Measurements from ENCODE around the gene COL11A2.

Gene COL11A2

DNA sequence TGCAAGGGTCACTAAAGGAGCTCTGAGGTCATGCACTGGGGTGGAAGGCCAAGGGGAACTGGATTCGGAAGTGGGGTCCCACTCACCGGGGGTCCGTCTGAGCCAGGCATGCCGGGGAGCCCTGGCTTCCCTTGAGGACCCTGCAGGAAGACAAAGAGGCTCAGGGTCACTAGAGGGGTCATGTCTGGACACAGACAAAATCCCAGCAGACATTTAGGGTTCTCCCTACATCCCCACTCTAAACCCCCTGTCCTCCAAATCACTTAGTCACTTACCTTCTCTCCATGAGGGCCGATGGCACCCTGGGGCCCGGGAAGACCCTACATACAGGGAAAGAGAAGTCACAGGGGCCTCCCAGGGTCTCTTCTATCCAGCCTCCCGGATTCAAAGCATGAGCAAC is 15.4 kb downstream of the COL11A2 start:
- no peaks in the 10 kb centered on the region for H3K36me3 ChIP-seq (ENCODE audit: control insufficient read depth, insufficient read depth, low read length)
- no peaks in the 10 kb centered on the region for H3K9me3 ChIP-seq (ENCODE audit: control insufficient read depth, insufficient read depth, low read depth, low read length)
- H3K27ac ChIP-seq (ENCODE audit: low read depth, low read length): no peak overlapping the region
- H3K4me1 ChIP-seq (ENCODE audit: control insufficient read depth, insufficient read depth, low read length): no peaks in the 10 kb centered on the region
- H3K9ac ChIP-seq (ENCODE audit: low read length): no peak overlapping the region
- H3K27me3 ChIP-seq (ENCODE audit: control insufficient read depth, insufficient read depth, low read length): peaks cover 9% of the 10 kb centered on the region; the same call in 1 of the 2 replicates
- no peak overlapping the region for H3K4me3 ChIP-seq (ENCODE audit: low read depth, low read length)

DNA sequence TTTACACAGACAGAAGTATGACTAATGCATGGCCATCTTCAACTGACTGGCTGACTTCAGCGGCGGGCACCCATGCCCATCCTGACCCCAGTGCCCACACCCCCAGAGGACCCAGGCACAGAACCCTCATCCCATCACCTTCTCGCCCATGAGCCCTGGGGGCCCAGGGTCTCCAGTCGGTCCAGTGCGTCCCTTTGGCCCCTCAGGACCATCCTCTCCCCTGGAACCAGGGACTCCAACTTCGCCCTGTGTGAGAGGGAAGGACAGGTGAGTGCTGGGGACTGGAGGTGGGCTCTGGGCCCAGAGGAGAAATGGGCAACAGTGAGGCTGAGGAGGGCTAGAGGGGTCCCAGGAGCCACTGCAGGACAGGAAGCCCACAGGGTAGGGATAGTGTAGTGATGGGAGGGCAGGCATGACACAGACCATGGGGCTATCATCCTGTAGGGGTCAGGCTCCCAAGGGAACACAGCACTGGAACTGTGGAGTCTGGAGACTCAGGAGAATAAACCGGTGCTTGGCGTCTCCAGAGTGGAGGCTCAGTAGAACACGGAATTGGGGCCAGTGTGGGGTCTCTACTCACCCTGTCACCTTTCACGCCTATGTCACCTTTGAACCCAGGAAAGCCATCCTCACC is 16.7 kb downstream of the COL11A2 start:
- Histone ChIP-seq H3K36me3 (ENCODE audit: control insufficient read depth, insufficient read depth, low read length) (no peaks in the 10 kb centered on the region), H3K9me3 (ENCODE audit: control insufficient read depth, insufficient read depth, low read depth, low read length) (no peaks in the 10 kb centered on the region), H3K4me1 (ENCODE audit: control insufficient read depth, insufficient read depth, low read length) (no peaks in the 10 kb centered on the region), H3K27ac (ENCODE audit: low read depth, low read length) (no peak overlapping the region), H3K27me3 (ENCODE audit: control insufficient read depth, insufficient read depth, low read length) (peaks cover 9% of the 10 kb centered on the region; the same call in 1 of the 2 replicates), H3K9ac (ENCODE audit: low read length) (no peak overlapping the region), H3K4me3 (ENCODE audit: low read depth, low read length) (no peak overlapping the region)

DNA sequence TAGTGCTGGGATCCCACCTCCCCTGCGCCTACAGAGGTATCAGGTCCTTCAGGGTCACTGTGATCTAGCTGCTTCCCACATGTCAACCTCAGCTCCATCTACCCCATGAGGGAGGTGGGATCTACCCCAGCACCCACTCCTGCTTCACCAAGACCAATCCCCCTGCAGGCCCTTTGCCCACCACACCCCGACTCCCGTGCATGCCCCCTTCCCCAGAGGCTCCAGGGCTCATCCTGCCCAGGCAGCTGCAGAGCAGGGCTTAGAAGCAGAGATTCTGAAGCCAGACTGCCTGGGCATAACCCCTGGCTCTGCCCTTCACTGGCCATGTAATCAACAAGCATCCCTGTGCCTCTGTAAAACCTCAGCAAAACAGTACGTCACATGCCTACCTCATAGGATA is 17.5 kb downstream of the COL11A2 start:
- H3K9ac ChIP-seq (ENCODE audit: low read length): no peak overlapping the region
- no peaks in the 10 kb centered on the region for H3K36me3 ChIP-seq (ENCODE audit: control insufficient read depth, insufficient read depth, low read length)
- H3K27ac ChIP-seq (ENCODE audit: low read depth, low read length): no peak overlapping the region
- no peaks in the 10 kb centered on the region for H3K4me1 ChIP-seq (ENCODE audit: control insufficient read depth, insufficient read depth, low read length)
- no peaks in the 10 kb centered on the region for H3K9me3 ChIP-seq (ENCODE audit: control insufficient read depth, insufficient read depth, low read depth, low read length)
- peaks cover 9% of the 10 kb centered on the region; the same call in 1 of the 2 replicates for H3K27me3 ChIP-seq (ENCODE audit: control insufficient read depth, insufficient read depth, low read length)
- H3K4me3 ChIP-seq (ENCODE audit: low read depth, low read length): no peak overlapping the region

DNA sequence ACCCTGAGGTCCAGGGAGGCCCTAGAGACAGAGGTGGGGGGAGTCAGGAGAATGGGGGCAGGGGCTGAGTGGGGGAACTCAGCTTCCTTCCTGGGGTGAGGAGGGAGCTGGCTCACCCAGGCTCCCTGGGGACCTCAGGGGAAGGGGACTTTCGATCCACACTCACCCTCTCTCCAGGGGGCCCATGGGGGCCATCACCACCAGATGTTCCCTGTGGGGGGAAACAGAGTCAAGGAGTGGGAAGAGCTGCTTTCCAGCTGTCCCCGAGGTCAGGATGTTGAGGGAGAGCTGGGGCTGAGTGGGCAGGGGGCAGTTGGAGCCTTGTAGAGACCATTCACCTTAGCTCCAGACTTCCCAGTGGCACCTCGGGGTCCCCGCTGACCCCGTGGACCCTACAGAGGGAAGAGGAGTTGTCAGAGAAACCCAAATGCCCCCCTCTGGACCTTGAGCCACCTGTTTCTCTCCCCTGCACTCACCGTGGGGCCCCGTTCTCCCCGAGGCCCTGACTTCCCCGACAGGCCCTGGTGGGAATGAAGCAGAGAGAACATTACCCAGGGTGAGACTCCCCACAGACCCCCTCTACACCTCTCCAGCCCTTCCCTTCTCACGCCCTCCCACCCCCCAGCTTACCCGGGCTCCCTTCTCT is 18.6 kb downstream of the COL11A2 start:
- H3K9ac ChIP-seq (ENCODE audit: low read length): no peak overlapping the region
- H3K36me3 ChIP-seq (ENCODE audit: control insufficient read depth, insufficient read depth, low read length): no peaks in the 10 kb centered on the region
- H3K27ac ChIP-seq (ENCODE audit: low read depth, low read length): no peak overlapping the region
- H3K4me3 ChIP-seq (ENCODE audit: low read depth, low read length): no peak overlapping the region
- H3K27me3 ChIP-seq (ENCODE audit: control insufficient read depth, insufficient read depth, low read length): peaks cover 9% of the 10 kb centered on the region; the same call in 1 of the 2 replicates
- no peaks in the 10 kb centered on the region for H3K4me1 ChIP-seq (ENCODE audit: control insufficient read depth, insufficient read depth, low read length)
- H3K9me3 ChIP-seq (ENCODE audit: control insufficient read depth, insufficient read depth, low read depth, low read length): no peaks in the 10 kb centered on the region

DNA sequence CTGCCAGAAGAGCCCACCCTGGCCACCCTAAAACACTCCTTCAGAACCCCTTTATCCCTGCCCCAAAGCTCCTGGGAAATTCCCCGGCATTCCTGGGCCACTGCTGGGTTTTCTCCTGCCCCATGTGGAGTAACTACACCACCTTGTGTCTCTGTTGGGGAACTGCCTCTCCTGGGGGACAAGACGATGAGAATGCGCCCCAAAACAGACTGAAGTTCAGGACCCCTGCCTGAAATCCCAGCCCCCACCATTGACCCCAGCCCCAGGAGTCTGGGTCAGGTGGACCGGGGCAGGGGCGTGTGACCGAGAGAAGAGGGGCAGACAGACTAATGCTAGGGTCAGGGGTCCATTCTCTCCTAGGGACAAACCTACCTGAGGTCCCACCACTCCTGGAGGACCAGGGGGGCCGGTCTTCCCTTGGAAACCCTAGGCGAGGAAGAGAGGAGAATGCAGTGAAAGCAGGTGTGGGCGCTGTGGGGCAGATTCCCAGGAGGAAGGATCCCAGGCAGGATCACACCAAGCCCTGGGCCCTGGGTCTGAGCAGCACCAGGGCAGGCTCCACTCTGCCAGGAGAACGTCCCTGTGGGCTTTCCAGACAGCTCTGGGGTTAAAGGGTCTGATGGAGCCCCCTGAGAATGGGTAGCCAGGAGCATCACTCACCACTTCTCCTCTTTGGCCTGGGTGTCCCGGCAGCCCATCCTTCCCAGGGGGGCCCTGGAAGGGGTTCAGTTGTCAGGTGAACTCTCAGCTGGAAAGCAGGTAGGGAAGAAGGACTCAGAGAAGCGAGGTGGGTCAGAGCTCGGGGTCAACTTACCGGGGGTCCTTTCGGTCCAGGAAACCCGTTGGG is 19.4 kb downstream of the COL11A2 start:
- H3K4me3 ChIP-seq (ENCODE audit: low read depth, low read length): no peak overlapping the region
- no peak overlapping the region for H3K27ac ChIP-seq (ENCODE audit: low read depth, low read length)
- no peaks in the 10 kb centered on the region for H3K9me3 ChIP-seq (ENCODE audit: control insufficient read depth, insufficient read depth, low read depth, low read length)
- no peak overlapping the region for H3K9ac ChIP-seq (ENCODE audit: low read length)
- H3K4me1 ChIP-seq (ENCODE audit: control insufficient read depth, insufficient read depth, low read length): no peaks in the 10 kb centered on the region
- no peaks in the 10 kb centered on the region for H3K36me3 ChIP-seq (ENCODE audit: control insufficient read depth, insufficient read depth, low read length)
- H3K27me3 ChIP-seq (ENCODE audit: control insufficient read depth, insufficient read depth, low read length): peaks cover 9% of the 10 kb centered on the region; the same call in 1 of the 2 replicates

DNA sequence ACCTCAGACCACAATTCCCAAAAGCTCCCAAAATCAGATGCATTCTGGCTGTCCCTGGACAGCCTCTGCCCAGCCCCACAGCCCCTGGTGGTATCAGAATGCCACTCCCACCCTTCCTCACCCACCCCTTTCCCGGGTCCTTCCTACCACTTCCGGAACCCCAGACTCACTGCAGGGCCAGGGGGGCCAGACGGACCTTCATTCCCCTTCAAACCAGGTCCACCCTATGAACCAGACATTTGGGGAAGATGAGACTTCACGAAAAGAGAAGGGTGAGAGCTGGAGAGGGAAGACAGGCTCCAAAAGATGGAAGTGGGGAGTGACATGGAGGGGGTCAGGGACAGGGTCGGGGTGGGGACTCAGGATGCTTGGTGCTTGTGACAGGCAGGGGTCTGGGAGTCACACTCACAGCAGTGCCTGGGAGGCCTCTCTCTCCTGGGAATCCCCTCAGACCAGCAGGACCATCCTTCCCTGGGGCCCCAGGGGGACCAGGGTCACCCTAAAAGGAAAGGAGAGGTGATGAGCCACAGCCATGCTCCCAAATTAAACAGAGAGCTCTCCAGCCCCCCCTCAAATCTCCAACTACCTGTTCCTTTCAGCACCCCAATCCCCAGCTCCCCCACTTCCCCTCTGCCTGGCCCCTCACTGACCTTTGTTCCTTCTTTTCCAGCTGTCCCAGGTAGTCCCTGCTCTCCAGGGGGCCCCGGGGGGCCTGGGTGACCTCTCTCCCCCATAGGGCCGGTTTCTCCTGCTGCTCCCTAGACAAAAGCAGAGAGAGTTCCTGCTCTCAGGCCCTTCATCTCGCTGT is 20.2 kb downstream of the COL11A2 start:
- no peaks in the 10 kb centered on the region for H3K36me3 ChIP-seq (ENCODE audit: control insufficient read depth, insufficient read depth, low read length)
- H3K9ac ChIP-seq (ENCODE audit: low read length): no peak overlapping the region
- no peaks in the 10 kb centered on the region for H3K4me1 ChIP-seq (ENCODE audit: control insufficient read depth, insufficient read depth, low read length)
- H3K9me3 ChIP-seq (ENCODE audit: control insufficient read depth, insufficient read depth, low read depth, low read length): no peaks in the 10 kb centered on the region
- H3K4me3 ChIP-seq (ENCODE audit: low read depth, low read length): no peak overlapping the region
- peaks cover 9% of the 10 kb centered on the region; the same call in 1 of the 2 replicates for H3K27me3 ChIP-seq (ENCODE audit: control insufficient read depth, insufficient read depth, low read length)
- no peak overlapping the region for H3K27ac ChIP-seq (ENCODE audit: low read depth, low read length)

DNA sequence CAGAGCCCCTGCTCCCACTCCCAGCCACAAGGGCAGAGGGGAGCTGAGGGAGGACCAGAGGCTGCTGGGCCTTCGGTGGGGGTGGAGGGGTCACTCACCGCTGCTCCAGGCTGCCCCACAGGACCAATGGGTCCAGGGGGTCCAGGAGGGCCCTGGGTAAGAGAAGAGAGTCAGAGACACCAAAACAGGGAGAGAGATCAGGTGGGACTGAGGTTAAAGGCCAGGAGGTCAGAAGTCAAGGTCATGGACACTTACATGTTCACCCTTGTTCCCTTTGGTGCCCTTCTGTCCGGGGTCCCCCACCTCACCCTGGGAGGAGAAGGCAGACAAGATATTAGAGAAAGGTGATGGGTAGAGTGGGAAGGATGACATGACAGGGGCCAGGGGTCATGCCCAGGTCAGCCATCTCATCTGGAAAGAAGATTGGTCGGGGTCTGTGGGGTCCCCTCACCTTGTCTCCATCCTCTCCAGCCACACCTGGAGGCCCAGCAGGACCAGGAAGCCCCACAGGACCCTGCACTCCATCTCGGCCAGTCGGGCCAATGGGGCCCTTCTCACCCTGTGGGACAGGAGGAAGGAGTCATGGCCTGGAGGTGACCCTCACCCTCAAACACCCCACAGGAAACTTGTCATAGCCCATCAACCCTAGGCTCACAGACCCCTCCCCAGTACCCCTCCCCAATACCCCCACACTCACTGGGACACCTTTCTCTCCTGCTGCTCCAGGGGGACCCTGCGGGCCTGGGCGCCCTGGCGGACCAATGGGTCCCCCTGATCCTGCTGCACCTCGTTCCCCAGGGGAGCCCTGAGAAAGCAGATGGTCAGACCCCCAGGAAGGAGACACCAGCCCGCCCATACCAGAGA is 21.0 kb downstream of the COL11A2 start:
- H3K36me3 ChIP-seq (ENCODE audit: control insufficient read depth, insufficient read depth, low read length): no peaks in the 10 kb centered on the region
- no peak overlapping the region for H3K9ac ChIP-seq (ENCODE audit: low read length)
- peaks cover 9% of the 10 kb centered on the region; the same call in 1 of the 2 replicates for H3K27me3 ChIP-seq (ENCODE audit: control insufficient read depth, insufficient read depth, low read length)
- H3K4me1 ChIP-seq (ENCODE audit: control insufficient read depth, insufficient read depth, low read length): no peaks in the 10 kb centered on the region
- no peak overlapping the region for H3K4me3 ChIP-seq (ENCODE audit: low read depth, low read length)
- no peaks in the 10 kb centered on the region for H3K9me3 ChIP-seq (ENCODE audit: control insufficient read depth, insufficient read depth, low read depth, low read length)
- H3K27ac ChIP-seq (ENCODE audit: low read depth, low read length): no peak overlapping the region

DNA sequence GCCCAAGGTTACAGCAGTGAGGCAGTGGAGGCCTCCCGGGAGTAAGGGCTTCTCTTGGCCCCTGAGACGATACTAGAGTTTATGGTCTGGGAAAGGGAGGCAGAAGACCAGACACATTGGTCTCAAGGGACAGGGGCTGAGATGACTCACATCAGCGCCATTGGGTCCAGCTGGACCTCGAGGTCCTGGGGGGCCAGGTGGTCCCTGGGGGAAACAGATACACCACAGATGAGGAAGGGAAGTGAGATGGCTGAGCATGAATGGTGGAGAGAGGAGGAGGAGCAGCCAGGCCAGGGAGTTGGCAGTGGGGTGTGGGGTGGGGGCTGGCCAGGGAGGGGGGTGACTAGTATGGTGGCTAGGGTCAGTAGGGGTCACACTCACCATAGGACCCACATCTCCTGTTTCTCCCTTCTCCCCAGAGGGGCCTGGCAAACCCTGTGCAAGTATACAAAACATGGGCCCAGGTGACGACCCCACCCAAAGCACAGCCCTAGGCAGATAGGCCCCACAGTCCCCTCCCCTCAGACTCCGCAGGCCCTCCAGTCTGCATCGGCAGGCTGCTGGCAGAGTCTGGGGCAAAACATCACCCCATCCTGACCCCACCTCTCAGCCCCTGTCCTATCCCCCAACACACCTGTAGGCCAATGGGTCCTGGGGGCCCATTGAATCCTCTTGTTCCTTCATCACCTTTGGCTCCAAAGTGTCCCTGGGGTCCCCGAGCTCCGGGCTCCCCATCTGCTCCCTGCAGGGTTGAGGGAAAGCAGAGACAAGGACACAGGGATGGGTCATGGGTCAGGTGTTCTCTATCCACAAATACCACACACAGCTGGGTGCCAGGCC is 21.9 kb downstream of the COL11A2 start:
- Histone ChIP-seq H3K9me3 (ENCODE audit: control insufficient read depth, insufficient read depth, low read depth, low read length) (no peaks in the 10 kb centered on the region), H3K4me1 (ENCODE audit: control insufficient read depth, insufficient read depth, low read length) (no peaks in the 10 kb centered on the region), H3K27me3 (ENCODE audit: control insufficient read depth, insufficient read depth, low read length) (peaks cover 11% of the 10 kb centered on the region; the same call in 1 of the 2 replicates), H3K9ac (ENCODE audit: low read length) (no peak overlapping the region), H3K27ac (ENCODE audit: low read depth, low read length) (no peak overlapping the region), H3K4me3 (ENCODE audit: low read depth, low read length) (no peak overlapping the region), H3K36me3 (ENCODE audit: control insufficient read depth, insufficient read depth, low read length) (no peaks in the 10 kb centered on the region)

DNA sequence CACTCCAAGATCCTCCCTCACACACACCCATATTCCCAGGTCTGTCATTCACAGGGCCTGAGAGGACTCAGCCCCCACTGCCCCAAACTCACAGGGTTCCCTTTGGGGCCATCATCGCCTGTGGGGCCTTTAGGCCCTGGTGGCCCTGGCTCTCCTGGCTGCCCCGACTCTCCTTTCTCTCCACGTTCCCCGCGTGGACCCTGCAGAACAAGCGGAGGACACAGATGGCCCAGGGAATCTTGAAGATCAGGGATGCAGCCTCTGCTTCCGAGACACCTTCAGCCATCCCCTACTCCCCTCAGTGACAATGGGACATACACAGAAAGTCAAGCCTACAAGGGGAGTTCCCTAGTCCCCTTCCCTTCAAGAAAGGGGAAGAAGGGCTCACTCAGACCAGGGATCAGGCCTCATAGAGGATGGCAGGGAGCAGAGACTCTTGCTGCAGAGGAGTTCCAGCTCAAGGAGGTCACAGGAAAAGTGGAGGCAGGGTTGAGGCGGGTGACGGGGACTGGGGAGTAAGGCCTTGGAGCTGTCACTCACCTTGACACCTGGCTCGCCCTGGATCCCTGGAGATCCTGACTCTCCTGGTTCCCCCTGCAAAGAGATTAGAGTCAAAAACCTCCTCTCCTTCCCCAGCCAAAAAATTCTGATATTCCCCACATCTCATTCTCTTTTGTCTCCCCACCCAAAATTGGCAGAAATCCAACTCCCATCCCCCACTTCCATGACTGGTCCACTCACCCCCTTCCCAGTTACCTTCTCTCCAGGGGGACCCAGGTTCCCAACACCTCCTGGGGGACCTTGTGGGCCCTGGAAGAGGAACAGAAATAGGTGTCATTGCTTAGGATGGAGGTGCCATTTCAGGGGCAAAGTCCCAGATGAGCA is 22.7 kb downstream of the COL11A2 start:
- H3K4me3 ChIP-seq (ENCODE audit: low read depth, low read length): no peak overlapping the region
- H3K36me3 ChIP-seq (ENCODE audit: control insufficient read depth, insufficient read depth, low read length): no peaks in the 10 kb centered on the region
- peaks cover 10% of the 10 kb centered on the region; the same call in 1 of the 2 replicates for H3K27me3 ChIP-seq (ENCODE audit: control insufficient read depth, insufficient read depth, low read length)
- H3K27ac ChIP-seq (ENCODE audit: low read depth, low read length): no peak overlapping the region
- no peak overlapping the region for H3K9ac ChIP-seq (ENCODE audit: low read length)
- no peaks in the 10 kb centered on the region for H3K4me1 ChIP-seq (ENCODE audit: control insufficient read depth, insufficient read depth, low read length)
- H3K9me3 ChIP-seq (ENCODE audit: control insufficient read depth, insufficient read depth, low read depth, low read length): no peaks in the 10 kb centered on the region
